UCSD-AML1 (cell line): Measurements from ENCODE around the gene FSIP1.

Experiments
- DNase-seq: peaks from one replicate; lab custom pipeline; 2025; ENCODE audit not compliant: unreplicated experiment; lab: John Stamatoyannopoulos, UW

The FSIP1 gene

DNA sequence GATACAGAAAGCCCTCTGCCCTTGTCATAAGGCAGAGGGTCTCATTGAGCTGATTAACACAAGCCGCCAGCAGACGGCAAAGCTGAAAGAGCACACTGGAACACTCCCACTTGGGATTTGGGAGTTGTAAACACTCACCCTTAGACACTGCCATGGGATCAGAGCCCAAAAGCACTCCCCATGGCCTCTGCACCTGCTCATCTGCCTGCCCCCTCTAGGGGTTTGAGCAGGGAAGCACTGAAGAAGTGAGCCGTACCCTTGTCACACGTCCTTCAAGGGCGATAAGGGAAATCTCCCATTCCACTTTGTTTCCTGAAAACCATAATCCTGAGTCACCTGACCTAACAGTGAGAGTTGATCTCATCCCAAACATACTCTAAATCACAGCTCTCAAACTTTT lies 14.7 kb downstream of the FSIP1 start:
- DNase-seq: no peak

DNA sequence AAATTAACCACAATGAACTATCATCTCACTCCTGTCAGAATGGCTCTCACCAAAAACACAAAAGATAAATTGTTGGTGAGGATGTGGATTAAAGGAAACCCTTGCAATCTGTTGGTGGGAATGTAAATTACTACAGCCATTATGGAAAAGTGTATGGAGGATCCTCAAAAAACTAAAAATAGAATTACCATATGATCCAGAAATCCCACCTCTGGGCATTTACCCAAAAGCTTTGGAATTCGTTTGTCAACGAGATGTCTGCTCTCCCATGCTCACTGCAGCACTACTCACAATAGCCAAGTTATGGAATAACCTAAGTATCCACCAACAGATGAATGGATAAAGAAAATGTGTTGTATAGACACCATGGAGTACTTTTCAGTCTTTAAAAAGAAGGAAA lies 21.6 kb downstream of the FSIP1 start:
- DNase-seq: no peak

DNA sequence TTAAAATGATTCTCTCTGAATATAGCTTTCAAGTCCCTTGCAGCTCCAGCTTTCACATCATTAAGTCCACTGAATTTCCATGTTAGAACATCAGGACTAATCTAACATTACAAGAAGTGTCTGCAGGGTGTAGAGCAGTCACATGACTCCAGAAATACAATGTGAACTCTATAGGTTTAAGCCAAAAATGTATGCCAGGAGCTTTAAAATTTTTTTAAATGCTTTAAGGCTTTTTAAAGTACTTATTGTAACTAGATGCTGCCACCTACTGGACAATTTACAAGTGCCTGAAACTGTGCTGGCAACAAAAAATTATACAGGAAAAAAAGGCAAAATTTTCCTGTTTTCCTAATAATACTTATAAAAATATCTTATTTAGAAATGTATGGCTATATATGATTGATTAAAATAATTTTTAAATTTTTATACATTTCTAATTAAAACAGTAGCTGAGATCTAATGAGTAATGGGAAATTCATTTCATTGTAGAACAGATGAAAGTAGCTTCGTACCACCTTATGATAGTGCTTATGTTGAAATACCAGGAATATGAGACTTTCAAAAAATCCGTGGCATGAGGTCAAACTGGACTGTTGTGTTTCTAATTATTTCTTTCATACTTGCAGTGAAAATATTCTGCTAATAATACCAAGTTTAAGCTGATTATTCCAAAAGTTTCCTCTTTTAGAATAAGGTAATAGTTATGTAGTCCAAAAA lies 25.7 kb downstream of the FSIP1 start:
- DNase-seq: no peak

DNA sequence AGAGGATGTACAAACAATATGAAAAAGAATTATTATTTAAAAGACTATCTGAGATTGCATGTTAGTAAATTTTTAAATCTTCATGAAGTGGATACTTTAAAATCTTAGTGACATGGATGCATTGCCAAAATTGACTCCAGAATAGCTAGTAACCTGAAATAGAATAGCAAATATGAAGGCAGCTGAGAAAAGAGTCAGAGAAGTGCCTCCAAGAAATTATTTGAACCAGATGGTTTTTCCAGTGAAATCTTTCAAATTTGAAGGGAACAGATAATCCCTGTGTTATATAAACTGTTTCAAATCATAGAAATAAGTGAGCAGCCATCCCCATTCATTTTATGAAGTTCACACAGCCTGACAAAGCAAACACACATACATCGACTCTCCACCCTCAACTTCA lies 29.6 kb downstream of the FSIP1 start:
- DNase-seq: no peak

DNA sequence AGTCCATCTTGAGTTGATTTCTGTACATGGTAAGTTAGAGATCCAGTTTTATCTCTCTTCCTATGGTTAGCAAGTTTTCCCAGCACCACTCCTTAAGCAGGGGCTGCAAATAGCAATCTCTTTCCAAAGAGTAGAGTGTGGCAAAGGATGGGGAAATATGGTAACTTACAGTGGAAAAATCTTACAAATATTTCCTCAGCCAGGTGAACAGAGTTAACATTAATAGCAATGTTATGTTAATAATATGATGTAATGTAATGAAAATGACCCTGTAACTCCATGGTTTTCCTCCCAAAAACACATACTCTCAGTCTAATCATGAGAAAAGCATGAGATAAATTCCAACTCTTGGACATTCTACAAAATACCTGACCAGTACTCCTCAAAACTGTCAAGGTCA lies 30.4 kb downstream of the FSIP1 start:
- DNase-seq: no peak

DNA sequence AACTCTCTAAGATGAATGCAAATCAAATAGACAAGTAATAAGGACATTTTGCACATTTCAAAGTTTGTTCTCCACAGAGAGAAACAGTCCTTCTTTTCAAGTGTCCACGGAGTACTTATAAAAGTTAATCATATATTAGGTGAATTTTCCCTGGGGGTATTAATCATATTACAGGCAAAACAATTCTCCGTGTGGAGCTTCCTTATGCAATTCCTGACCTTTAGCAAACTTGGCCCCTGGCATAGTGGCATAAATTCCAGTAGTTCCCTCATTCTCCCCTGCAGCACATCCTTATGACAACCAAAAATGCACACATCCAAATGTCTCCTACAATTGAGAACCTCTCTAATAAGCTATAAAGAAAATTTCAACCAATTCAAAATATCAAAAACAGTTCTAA lies 34.4 kb downstream of the FSIP1 start:
- DNase-seq: no peak

DNA sequence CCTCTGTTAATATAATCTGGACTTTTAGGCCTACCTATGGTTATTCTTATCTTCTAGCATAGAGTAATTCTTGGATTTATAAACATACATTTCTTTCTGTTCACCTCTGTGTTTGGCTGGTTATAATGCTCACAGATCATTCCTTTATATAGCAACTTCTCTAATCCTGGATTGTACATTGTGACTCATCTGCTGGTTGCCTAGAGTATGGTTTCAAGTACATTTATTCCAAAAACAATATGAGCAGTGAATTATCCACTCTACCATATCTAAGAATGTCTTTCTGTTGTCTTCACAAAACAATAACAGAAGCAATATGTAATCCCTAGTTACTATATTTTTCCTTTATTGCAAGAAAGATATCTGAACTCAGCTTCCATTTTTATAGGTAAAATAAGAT lies 35.3 kb downstream of the FSIP1 start:
- no peak for DNase-seq

DNA sequence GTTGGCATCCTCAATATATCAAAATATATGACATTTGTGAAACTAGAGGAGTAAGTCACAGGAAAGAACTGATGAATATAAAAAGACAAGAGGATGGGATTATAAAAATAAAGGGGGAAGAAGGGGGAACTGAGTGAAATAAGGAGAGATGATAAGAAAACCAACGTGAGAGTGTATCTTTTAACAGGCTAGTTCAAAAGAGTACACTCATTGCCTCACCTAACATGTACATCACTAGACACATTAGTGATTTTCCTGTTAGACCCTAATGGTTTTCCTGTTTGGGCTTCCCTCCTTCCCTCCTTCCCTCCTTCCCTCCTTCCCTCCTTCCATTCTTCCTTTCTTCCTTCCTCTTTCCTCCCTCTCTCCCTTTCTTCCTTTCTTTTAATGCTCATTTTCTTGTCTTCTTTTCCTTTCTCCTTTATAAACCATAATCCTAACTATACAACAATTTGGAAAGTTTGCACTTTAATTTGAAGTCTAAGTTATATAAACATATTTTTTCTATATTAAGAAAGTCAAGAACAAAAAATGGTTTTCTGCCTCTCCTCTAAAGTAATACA lies 35.8 kb downstream of the FSIP1 start:
- DNase-seq: no peak

DNA sequence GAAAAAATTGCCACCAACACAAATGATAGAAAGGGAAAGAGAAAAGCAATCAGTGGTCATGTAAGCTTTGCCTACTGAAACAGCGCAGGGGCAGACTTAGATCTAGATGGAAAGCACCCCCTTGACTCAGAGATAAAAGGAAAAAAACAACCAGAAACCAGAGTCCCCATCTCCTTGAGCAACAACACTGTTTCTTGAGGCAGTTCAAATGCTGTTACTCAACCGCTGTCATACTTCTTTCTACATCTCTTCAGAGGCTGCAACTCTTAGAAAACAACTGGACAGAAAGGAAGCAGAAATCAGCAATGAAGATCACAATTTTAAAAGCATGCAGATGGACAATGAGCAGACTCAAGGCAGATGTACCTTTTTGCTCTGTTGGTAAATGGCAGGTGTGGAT lies 36.5 kb downstream of the FSIP1 start:
- no peak for DNase-seq

DNA sequence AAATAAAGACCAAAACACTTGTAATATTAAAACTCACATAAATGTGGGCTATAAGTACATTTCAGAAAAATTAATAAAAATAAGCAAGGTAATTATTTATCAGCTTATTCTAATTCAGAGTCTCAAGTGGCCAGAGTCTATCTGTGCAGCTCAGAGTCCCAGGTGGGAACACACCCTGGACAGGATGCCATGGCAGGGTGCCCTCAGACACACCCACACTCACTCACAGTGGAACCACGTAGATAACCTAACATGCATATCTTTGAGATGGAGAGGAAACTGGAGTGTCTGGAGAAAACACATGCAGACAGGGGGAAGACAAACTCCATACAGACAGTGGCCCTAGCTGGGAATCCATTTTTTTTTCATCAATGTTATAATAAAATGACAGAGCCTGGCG lies 37.2 kb downstream of the FSIP1 start:
- no peak for DNase-seq

DNA sequence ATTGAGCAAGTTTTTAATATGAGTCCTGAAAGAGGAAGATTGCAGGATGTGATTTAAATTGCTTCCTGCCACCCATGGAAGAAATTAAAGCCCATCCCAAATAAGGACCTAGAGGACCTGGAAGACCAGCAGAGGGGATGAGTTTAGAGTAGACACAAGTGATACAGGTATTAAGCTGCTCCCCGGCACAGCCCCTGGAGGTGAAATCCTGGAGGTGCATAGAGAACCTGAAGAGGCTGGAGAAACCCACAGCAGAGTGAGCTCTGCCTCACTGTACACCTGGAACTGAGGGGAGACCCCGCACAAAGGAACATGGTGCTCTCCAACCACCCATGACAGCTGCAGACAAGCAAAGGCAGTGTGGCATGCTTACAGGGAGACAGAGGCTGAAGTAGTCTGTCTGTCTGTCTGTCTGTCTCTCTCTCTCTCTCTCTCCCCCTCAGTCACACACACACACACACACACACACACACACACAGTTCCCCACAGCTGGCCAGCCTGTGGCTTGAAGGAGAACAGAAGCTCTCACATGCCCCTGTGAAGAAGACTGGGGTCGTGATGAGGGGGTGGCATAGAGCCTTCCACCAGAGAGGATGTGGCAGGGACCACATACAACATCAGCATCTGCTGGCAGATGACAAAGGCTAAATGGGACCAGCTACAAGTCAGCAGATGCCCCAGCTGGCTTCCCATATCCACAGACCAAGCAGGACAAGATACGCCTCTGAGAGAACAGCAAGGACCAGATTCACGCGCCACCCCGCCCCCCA lies 38.1 kb downstream of the FSIP1 start:
- no peak for DNase-seq

DNA sequence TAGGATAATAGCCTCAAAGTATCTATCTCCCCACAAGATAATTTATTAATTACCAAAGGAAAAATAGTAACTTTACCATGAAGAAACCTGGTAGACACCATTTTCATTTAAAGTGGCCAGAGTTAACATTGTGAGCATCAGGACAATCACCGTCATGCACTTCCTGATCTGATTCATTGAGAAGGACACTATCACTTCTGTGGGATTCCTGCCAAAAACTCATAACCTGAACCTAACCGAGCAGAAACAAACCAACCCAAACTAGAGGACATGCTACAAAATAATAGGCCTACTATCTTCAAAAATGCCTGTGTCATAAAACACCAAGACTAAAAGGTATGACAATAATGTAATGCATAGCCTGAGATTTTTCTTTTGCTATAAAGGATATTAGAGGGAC lies 39.0 kb downstream of the FSIP1 start:
- DNase-seq: no peak

DNA sequence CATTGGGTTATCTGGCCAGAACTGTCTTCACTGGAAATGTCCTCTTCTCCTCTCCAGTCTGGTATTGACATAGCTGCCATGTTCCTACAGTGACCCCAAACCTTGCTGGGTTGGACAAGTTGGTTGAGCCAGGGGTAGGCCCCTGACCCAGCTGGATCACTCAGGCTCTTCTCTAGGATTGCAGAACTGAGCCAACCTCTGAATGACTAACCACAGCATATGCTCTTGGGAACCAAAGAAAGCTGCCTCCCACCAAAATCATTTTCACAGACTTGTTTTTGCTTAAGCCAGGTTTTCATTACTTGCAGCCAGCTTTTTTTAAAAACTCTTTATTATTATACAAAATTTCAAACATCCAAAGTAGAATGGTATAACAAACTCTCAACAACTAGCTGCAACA lies 41.4 kb downstream of the FSIP1 start:
- DNase-seq: no peak

DNA sequence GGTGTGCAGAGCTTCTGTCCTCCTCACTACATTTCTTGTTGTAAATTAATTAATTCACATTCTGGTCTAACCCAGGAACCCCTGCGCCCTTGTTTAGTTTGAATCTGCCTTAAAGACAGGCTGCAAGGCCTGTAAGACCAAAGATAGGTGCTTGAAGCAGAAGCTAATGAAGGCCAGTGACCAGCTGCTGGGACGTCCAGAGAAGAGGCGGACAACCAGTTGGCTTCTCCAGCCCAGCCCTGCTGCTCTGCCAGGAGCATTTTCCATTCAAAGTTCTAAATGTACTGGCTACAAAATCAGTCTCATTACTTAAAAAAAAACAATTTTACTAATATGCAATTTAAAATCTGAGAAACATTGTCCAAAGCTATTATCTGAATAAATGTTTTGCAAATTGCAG lies 43.6 kb downstream of the FSIP1 start:
- no peak for DNase-seq

DNA sequence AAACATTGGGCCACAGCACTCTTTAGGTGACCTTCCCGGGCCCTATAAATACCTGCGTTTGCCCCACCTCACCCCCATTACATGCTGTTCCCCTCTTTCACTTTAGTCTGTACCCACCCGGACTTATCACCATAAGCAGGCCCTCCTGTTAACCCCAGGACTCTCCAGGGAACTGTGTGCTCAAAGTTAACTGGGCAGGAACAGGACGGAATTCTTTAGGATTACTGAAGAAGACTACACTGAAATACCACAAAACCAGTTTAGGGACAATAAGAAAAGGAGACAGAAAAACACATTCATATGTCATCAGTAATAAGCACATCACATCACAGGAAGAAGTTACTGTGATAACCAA lies 45.5 kb downstream of the FSIP1 start:
- DNase-seq: no peak

DNA sequence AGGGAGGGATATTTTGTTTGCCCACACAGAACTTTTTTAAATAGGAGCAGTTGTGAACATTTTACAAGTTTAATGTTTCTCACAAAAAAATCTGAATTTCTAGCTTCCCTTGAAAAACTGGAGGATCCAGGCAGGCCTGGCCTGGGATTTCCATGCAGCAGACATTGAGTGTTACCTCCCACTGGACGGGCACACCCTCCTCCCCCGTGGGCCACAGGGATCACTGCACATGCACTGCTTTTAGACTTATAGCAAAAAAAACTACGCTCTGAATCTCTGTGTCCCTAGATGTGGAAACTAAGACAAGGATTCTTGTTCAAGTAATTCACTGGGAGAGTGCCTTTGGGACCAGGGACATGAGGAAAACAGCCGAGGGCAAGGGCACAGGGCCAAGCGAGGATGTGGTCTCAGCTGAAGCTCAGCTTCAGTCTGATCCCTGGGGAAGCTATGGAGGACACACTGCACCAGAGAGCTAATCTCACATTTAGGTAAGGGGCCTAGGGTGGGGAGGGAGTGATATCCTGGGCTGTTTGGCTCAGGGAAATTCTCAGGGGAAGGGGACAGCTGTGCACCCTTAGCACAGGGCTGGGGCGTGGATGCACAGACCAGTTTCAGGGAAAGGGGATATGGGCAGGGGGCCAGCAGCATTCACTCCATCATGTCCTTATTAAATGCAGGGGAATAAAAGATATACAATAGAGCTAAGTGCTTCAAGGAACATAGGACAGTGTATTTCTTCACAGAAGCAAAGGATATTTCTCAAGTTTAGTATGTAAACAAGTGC lies 46.0 kb downstream of the FSIP1 start:
- DNase-seq: no peak

DNA sequence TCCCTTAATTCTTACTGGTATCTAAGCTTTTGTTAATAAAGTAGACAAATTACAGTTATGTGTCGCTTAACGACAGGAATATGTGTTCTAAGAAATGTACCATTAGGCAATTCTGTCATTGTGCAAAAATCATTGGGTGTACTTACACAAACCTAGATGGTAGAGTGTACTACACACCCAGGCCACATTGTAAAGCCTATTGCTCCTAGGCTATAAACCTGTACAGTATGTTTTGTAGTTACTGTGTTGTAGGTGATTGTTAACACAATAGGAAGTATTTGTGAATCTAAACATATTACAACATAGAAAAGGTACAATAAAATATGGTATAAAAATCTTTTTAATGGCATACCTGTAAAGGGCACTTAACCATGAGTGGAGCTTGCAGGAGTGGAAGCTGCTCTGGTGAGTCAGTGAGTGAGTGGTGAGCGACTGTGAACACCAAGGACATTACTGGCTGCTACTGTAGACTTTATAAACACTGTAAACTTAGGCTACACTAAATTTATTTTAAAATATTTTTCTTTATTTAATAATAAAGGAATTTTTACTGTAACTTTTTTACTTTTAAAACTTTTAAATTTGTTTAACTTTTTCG lies 47.4 kb downstream of the FSIP1 start:
- no peak for DNase-seq

DNA sequence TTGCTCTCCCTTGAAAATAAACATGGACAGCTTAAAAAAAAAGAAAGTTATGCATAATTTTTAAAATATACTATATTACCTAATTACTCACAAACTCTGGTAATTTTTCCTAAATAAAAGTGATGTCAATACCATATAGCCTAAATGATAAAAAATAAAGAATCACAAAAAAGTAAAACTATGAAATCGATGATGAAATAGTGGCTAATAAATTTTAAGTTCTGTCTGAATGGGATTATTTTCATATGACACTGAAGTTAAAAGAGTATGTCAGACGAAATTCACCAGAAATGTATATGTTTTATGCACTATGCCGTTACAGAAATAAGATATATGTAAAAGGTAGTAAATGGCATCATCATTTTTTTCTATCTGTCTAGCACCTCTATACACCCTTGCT lies 51.4 kb downstream of the FSIP1 start:
- DNase-seq: no peak

DNA sequence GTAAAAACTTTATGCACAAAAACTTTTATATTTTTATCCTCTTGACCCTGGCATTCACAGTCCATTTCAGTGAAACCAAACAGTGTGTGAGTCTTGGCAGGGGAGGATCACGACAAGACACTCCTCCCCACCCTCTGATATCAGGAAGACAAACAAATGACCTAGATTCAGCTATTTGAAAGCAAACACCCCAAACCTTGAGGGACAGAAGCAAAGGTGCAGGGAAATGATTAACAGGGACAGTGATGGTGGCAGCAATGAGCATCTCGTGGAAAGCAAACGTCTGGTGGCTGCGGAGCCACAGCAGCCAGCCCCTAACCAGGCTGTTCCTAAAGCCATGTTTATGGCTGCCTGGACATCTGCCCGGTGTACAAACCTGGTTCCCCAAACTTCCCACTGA lies 52.1 kb downstream of the FSIP1 start:
- DNase-seq: no peak

DNA sequence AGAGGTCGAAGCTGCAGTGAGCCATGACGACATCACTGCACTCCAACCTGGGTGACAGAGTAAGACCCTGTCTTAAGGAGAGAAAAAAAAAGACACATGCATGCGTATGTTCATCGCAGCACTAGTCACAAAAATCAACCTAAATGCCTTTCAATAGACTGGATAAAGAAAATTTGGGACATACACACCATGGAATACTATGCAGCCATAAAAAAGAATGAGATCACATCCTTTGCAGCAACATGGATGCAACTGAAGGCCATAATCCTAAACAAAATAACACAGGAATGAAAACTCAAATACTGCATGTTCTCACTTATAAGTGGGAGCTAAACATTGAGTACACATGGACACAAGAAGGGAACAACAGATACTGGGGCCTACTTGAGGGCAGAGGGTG lies 53.1 kb downstream of the FSIP1 start:
- no peak for DNase-seq

DNA sequence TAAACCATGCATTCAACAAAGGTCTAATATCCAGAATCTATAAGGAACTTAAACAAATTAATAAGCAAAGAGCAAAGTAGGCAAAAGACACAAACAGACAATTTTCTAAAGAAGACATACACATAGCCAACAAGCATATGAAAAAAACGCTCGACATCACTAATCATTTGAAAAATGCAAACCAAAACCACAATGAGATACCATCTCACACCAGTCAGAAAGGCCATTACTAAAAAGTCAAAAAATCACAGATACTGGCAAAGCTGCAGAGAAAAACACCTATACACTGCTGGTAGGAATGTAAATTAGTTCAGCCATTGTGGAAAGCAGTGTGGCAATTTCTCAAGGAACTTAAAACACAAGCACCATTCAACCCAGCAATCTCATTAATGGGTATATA lies 53.8 kb downstream of the FSIP1 start:
- no peak for DNase-seq
